H1 (cell line): Measurements from ENCODE around the gene SLC1A4. TPM values are rescaled to one million over a fixed set of nuclear protein-coding genes. Genes with fewer than 3 reads are reported as not detected.

ENCODE experiments used
- CTCF ChIA-PET: fragments of 300-600 bp; sonication (Branson Sonifier 250); formaldehyde crosslinking; loops from one replicate; lab custom pipeline; 2021; ENCODE audit not compliant: partially characterized antibody; lab: Charles Lee
- POLR2A ChIA-PET: fragments of 300-600 bp; sonication (Branson Sonifier 250); formaldehyde crosslinking; loops from one replicate; lab custom pipeline; 2021; ENCODE audit warnings: inconsistent platforms; ENCODE audit not compliant: partially characterized antibody; lab: Charles Lee
- DNase-seq, 2 experiments: peaks; one replicate each; pipeline versions ENCODE4 v3.0.0 to v3.0.0-alpha.2; 2010 to 2022; ENCODE audit warnings: low spot score in 2 of 2, low read depth in 1 of 2, mixed read lengths in 1 of 2
- FAIRE-seq: peaks from 2 replicates; lab custom pipeline; 2011; peaks lifted over from hg19 to GRCh38; lab: Jason Lieb, UNC
- H2AFZ ChIP-seq: 2 replicates; pipeline ENCODE4 v1.8.1; 2012; ENCODE audit warnings: low read length, inconsistent platforms
- H2AK5ac ChIP-seq: 2 replicates; pipeline ENCODE4 v1.6.1; 2013; ENCODE audit warnings: low read depth, low read length
- H2BK120ac ChIP-seq: replicated peaks from 2 replicates; pipeline ENCODE3; 2013; ENCODE audit warnings: low read depth, low read length, inconsistent platforms
- H2BK12ac ChIP-seq: 2 replicates; pipeline ENCODE4 v1.6.1; 2013; ENCODE audit warnings: low read depth, low read length
- H2BK15ac ChIP-seq: 2 replicates; pipeline ENCODE4 v1.6.1; 2013; ENCODE audit warnings: low read length
- H2BK20ac ChIP-seq: 2 replicates; pipeline ENCODE4 v1.6.1; 2013; ENCODE audit warnings: low read length
- H2BK5ac ChIP-seq: 2 replicates; pipeline ENCODE4 v1.6.1; 2013; ENCODE audit warnings: low read depth, low read length
- H3K14ac ChIP-seq: 2 replicates; pipeline ENCODE4 v1.6.1; 2013; ENCODE audit warnings: inconsistent platforms; ENCODE audit not compliant: insufficient read length
- H3K18ac ChIP-seq: 2 replicates; pipeline ENCODE4 v1.6.1; 2013; ENCODE audit warnings: low read length; ENCODE audit errors: extremely low read depth
- H3K23ac ChIP-seq: 2 replicates; pipeline ENCODE4 v1.6.1; 2013; ENCODE audit warnings: inconsistent platforms; ENCODE audit not compliant: insufficient read length
- H3K23me2 ChIP-seq: 2 replicates; pipeline ENCODE4 v1.6.1; 2013; ENCODE audit warnings: low read depth, low read length
- H3K27ac ChIP-seq: 2 replicates; pipeline ENCODE4 v1.6.1; 2011; ENCODE audit warnings: low read depth, low read length, inconsistent platforms
- H3K27me3 ChIP-seq, 4 experiments: replicated peaks in 1 of 4; 1 replicate in 1 of 4; 2 replicates in 3 of 4; pipeline versions ENCODE4 v1.6.1 to v1.8.1; 2011 to 2013; ENCODE audit warnings: low read length in 3 of 4, mild to moderate bottlenecking in 3 of 4, inconsistent platforms in 2 of 4, mixed read lengths in 2 of 4, moderate library complexity in 1 of 4; ENCODE audit not compliant: control insufficient read depth in 3 of 4, insufficient read depth in 3 of 4; ENCODE audit errors: extremely low read depth in 1 of 4
- H3K36me3 ChIP-seq, 4 experiments: 2 replicates each; pipeline versions ENCODE4 v1.6.1 to v1.8.1; 2011 to 2013; ENCODE audit warnings: mild to moderate bottlenecking in 4 of 4, low read length in 3 of 4, moderate library complexity in 2 of 4, control low read depth in 1 of 4, inconsistent platforms in 1 of 4; ENCODE audit not compliant: insufficient read depth in 4 of 4, control insufficient read depth in 2 of 4
- H3K4ac ChIP-seq: replicated peaks from 2 replicates; pipeline ENCODE3; 2013; ENCODE audit warnings: low read length, low read depth, mixed read lengths, inconsistent platforms; ENCODE audit not compliant: insufficient read length
- H3K4me1 ChIP-seq, 4 experiments: replicated peaks in 1 of 4; 1 replicate in 1 of 4; 2 replicates in 3 of 4; pipeline versions ENCODE4 v1.6.1 to v1.8.1; 2011 to 2013; ENCODE audit warnings: low read length in 3 of 4, inconsistent platforms in 2 of 4, mixed read lengths in 1 of 4; ENCODE audit not compliant: insufficient read depth in 4 of 4, control insufficient read depth in 3 of 4
- H3K4me2 ChIP-seq, 2 experiments: 2 replicates each; pipeline versions ENCODE4 v1.6.1 to v1.8.1; 2011 to 2013; ENCODE audit warnings: low read depth in 2 of 2, low read length in 2 of 2, control low read depth in 1 of 2, inconsistent platforms in 1 of 2, mild to moderate bottlenecking in 1 of 2; ENCODE audit not compliant: insufficient read depth in 1 of 2
- H3K4me3 ChIP-seq, 4 experiments: fragments of 200-600, 300-600 bp in 1 of 4; sonication (generic), shearing (Covaris generic), sonication (Bioruptor Twin) in 1 of 4; 2 replicates each; pipeline versions ENCODE4 v1.5.1 to v1.8.1; 2011 to 2016; ENCODE audit warnings: low read length in 4 of 4, low read depth in 3 of 4, control low read depth in 2 of 4, inconsistent platforms in 2 of 4, mild to moderate bottlenecking in 2 of 4, mixed read lengths in 1 of 4, moderate library complexity in 1 of 4; ENCODE audit not compliant: insufficient read depth in 2 of 4; ENCODE audit errors: extremely low read depth in 1 of 4
- H3K56ac ChIP-seq: replicated peaks from 2 replicates; pipeline ENCODE3; 2013; ENCODE audit warnings: low read depth, mild to moderate bottlenecking, mixed read lengths, low read length, inconsistent platforms; ENCODE audit not compliant: insufficient read length
- H3K79me1 ChIP-seq: 2 replicates; pipeline ENCODE4 v1.6.1; 2013; ENCODE audit warnings: low read depth, low read length, control low read depth
- H3K79me2 ChIP-seq, 2 experiments: 2 replicates each; pipeline versions ENCODE4 v1.6.1 to v1.8.1; 2012 to 2013; ENCODE audit warnings: low read length in 2 of 2, mild to moderate bottlenecking in 2 of 2, inconsistent platforms in 1 of 2; ENCODE audit not compliant: insufficient read depth in 2 of 2, control insufficient read depth in 1 of 2
- H3K9ac ChIP-seq, 4 experiments: replicated peaks in 1 of 4; 1 replicate in 1 of 4; 2 replicates in 3 of 4; pipeline versions ENCODE4 v1.6.1 to v1.8.1; 2011 to 2013; ENCODE audit warnings: low read depth in 3 of 4, low read length in 3 of 4, control low read depth in 2 of 4, mild to moderate bottlenecking in 2 of 4, moderate library complexity in 2 of 4, inconsistent platforms in 1 of 4; ENCODE audit errors: extremely low read depth in 1 of 4
- H3K9me3 ChIP-seq, 2 experiments: 2 replicates each; pipeline versions ENCODE4 v1.6.1 to v1.8.1; 2012 to 2013; ENCODE audit warnings: mild to moderate bottlenecking in 2 of 2, moderate library complexity in 2 of 2, control low read depth in 1 of 2, inconsistent platforms in 1 of 2, low read depth in 1 of 2, low read length in 1 of 2, mixed read lengths in 1 of 2; ENCODE audit not compliant: insufficient read depth in 2 of 2
- H4K20me1 ChIP-seq, 2 experiments: replicated peaks in 1 of 2; 2 replicates each; pipeline versions ENCODE3 to v1.8.1; 2011 to 2013; ENCODE audit warnings: inconsistent platforms in 2 of 2, low read length in 2 of 2, mild to moderate bottlenecking in 1 of 2; ENCODE audit not compliant: insufficient read depth in 2 of 2, control insufficient read depth in 1 of 2
- H4K5ac ChIP-seq: 2 replicates; pipeline ENCODE4 v1.6.1; 2013; ENCODE audit warnings: low read length, low read depth, mixed read lengths, inconsistent platforms; ENCODE audit not compliant: insufficient read length
- H4K8ac ChIP-seq: 2 replicates; pipeline ENCODE4 v1.8.0; 2013; ENCODE audit warnings: mild to moderate bottlenecking, moderate library complexity, low read length, inconsistent platforms; ENCODE audit not compliant: insufficient read depth; ENCODE audit errors: extremely low read depth
- H4K91ac ChIP-seq: replicated peaks from 2 replicates; pipeline ENCODE3; 2013; ENCODE audit warnings: low read length, mixed read lengths, inconsistent platforms; ENCODE audit not compliant: insufficient read length
- ATF3 ChIP-seq: IDR thresholded peaks from 2 replicates; pipeline ENCODE4 v1.6.1; 2011; ENCODE audit warnings: low read depth, mild to moderate bottlenecking, low read length; ENCODE audit not compliant: insufficient read depth
- BRCA1 ChIP-seq: IDR thresholded peaks from 2 replicates; pipeline ENCODE4 v1.6.1; 2012; ENCODE audit warnings: low read depth, low read length, improper control_type of control experiment
- EZH2 ChIP-seq: fragments of 200-600 bp; sonication (generic); IDR thresholded peaks from 2 replicates; pipeline ENCODE4 v1.7.1; 2012; ENCODE audit warnings: low read depth, mild to moderate bottlenecking, moderate library complexity, low read length, inconsistent platforms; ENCODE audit not compliant: severe bottlenecking
- KDM4A ChIP-seq: IDR thresholded peaks from one replicate; pipeline ENCODE4 v1.7.1; 2012; ENCODE audit warnings: low read depth, mild to moderate bottlenecking, moderate library complexity, low read length, inconsistent platforms; ENCODE audit not compliant: severe bottlenecking
- POLR2A ChIP-seq, 2 experiments: IDR thresholded peaks; 1 replicate in 1 of 2; 2 replicates in 1 of 2; pipeline ENCODE4 v1.6.1; 2011; ENCODE audit warnings: low read depth in 2 of 2, low read length in 2 of 2, mild to moderate bottlenecking in 2 of 2; ENCODE audit errors: control extremely low read depth in 1 of 2
- SP2 ChIP-seq: IDR thresholded peaks from 2 replicates; pipeline ENCODE4 v1.6.1; 2012; ENCODE audit warnings: mild to moderate bottlenecking, low read length, inconsistent platforms
- TAF1 ChIP-seq: IDR thresholded peaks from 2 replicates; pipeline ENCODE4 v1.6.1; 2011; ENCODE audit warnings: mild to moderate bottlenecking, low read depth, low read length
- TEAD4 ChIP-seq: IDR thresholded peaks from 2 replicates; pipeline ENCODE4 v1.6.1; 2012; ENCODE audit warnings: low read depth, low read length, inconsistent platforms, mixed read lengths
- WGBS, 2 experiments: shearing (Covaris generic) in 1 of 2; methylation state at CpG; one replicate each; pipeline versions ENCODE4 v1.1.6 to v1.1.7; 2013 to 2015; ENCODE audit warnings: low lambda C conversion rate in 2 of 2, mixed read lengths in 2 of 2, inconsistent platforms in 1 of 2, low coverage in 1 of 2, missing lambda C conversion rate in 1 of 2; ENCODE audit not compliant: insufficient replicate concordance in 2 of 2, insufficient coverage in 1 of 2, insufficient read length in 1 of 2; ENCODE audit errors: extremely low coverage in 1 of 2, missing lambda C conversion rate in 1 of 2; 5-methylcytosine and 5-hydroxymethylcytosine counted together
- long read RNA-seq, 2 experiments: library from RNA in 1 of 2; library from capped mRNA in 1 of 2; stranded (forward); transcript quantifications; one replicate each; pipeline ENCODE4 v2.0.0, GENCODE V29; 2021; ENCODE audit warnings: inconsistent platforms in 1 of 2
- polyA minus RNA-seq, 3 experiments: library from RNA; depleted of rRNA, polyadenylated mRNA; stranded (reverse); fragments of >200 nt; gene quantifications; 1 replicate in 2 of 3; 2 replicates in 1 of 3; pipeline ENCODE4 v1.2.3, GENCODE V29; 2011
- polyA plus RNA-seq, 7 experiments: library from polyadenylated mRNA; depleted of rRNA in 3 of 7; stranded (reverse) in 5 of 7; unstranded in 2 of 7; fragments of >200 nt in 5 of 7; fragments of 200-250 nt in 2 of 7; gene quantifications; 1 replicate in 5 of 7; 2 replicates in 1 of 7; 4 replicates in 1 of 7; pipeline versions ENCODE4 v1.2.1 to v1.2.3, GENCODE V29; 2011 to 2013; ENCODE audit warnings: missing spikeins in 2 of 7, mixed read lengths in 2 of 7
- total RNA-seq: library from RNA; stranded (reverse); fragmentation: NEBNext Ultra II Directional; extraction: Animal tissue kit (Norgen Biotek cat#: 25700); gene quantifications from 2 replicates; pipeline ENCODE4 v1.2.1, GENCODE V29; 2021

Gene SLC1A4
- total RNA-seq = 0.57 and 0.86 TPM in 2 replicates
- 0.44 and 0.71 TPM in 2 replicates for polyA plus RNA-seq (2011; rRNA removed)
- 0.54 TPM for polyA plus RNA-seq (2011; cell fraction: cytosol; rRNA removed)
- polyA plus RNA-seq (2011; cell fraction: nucleus; rRNA removed) = 0.93 TPM
- 0.47 to 0.60 TPM (median 0.50 TPM) in 4 replicates for polyA plus RNA-seq (2012, experiment 1 of 2)
- polyA plus RNA-seq (2012, experiment 2 of 2) = 0.39 TPM
- 0.30 TPM for polyA plus RNA-seq (2013, experiment 1 of 2)
- polyA plus RNA-seq (2013, experiment 2 of 2) = 0.28 TPM
- 0.76 and 0.85 TPM in 2 replicates for polyA minus RNA-seq (2011; rRNA and poly(A)+ RNA removed)
- 0.37 TPM for polyA minus RNA-seq (2011; cell fraction: cytosol; rRNA and poly(A)+ RNA removed)
- polyA minus RNA-seq (2011; cell fraction: nucleus; rRNA and poly(A)+ RNA removed) = 1.1 TPM
- long read RNA-seq, experiment 1 = 0 reads
- long read RNA-seq, experiment 2 = 0 reads

DNA sequence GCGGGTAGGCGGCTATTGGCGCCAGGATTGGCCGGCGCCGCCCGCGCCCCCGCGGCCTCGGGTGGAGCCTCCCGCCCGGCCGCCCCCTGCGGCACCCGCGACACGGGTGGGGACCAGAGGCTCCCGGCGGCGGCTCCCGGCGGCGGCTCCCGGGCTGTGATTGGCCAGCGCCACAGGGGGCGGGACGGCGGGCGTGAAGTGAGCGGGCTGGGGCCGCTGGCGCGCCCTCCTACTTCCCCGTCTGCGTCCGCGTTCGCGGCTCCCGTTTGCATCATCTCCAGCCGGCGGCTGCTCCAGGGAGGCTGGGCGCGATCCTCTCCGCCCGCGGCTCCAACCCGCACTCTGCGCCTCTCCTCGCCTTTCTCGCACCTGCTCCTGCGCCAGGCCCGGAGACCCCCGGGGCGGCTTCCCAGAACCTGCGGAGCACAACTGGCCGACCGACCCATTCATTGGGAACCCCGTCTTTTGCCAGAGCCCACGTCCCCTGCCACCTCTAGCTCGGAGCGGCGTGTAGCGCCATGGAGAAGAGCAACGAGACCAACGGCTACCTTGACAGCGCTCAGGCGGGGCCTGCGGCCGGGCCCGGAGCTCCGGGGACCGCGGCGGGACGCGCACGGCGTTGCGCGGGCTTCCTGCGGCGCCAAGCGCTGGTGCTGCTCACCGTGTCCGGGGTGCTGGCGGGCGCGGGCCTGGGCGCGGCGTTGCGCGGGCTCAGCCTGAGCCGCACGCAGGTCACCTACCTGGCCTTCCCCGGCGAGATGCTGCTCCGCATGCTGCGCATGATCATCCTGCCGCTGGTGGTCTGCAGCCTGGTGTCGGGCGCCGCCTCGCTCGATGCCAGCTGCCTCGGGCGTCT is at the start of gene SLC1A4:
TSS of gene SLC1A4 (plus strand) at position 274 of the 856 bp plus-strand sequence. CDS start at position 519, 245 bp downstream.
- no peak within 1 kb of the TSS for H2AFZ ChIP-seq
- H3K56ac ChIP-seq = peak within 1 kb of the TSS; percentile 13
- H3K4me2 ChIP-seq = peak within 1 kb of the TSS; percentile 68 to 98
- H3K23ac ChIP-seq = no peak within 1 kb of the TSS
- no peak within 1 kb of the TSS for H4K91ac ChIP-seq
- FAIRE-seq = no peak
- peaks cover 28 to 61% (median 49%) of the 10 kb centered on the region in 4 experiments for H3K27me3 ChIP-seq
- no peaks in the 10 kb centered on the region for H3K79me2 ChIP-seq
- peak within 1 kb of the TSS; percentile 73 for H4K8ac ChIP-seq
- H4K20me1 ChIP-seq = peaks cover 0 to 11% of the 10 kb centered on the region in 2 experiments
- peak in 1 of 2 experiments; percentile 65 for DNase-seq
- POLR2A ChIA-PET = interaction anchor here (0.6 to 2.5 kb wide), 3 partner anchors 12 to 196 kb away, joined by 3 to 9 read pairs (median 3); no protein-coding TSS in a partner anchor
- no peak within 1 kb of the TSS for H2BK5ac ChIP-seq
- no peaks in the 10 kb centered on the region for H3K9me3 ChIP-seq
- no peak within 1 kb of the TSS for H3K14ac ChIP-seq
- H3K23me2 ChIP-seq = peaks cover 12% of the 10 kb centered on the region; the same call in 1 of the 2 replicates
- H3K4me3 ChIP-seq = peak within 1 kb of the TSS; percentile 56 to 84 (median 64)
- H3K79me1 ChIP-seq = no peaks in the 10 kb centered on the region
- H3K9ac ChIP-seq = peak within 1 kb of the TSS in 2 of 4 experiments; percentile 11 to 51; a peak in 3 of 7 replicates
- H2AK5ac ChIP-seq = no peak within 1 kb of the TSS
- no peak within 1 kb of the TSS for H2BK15ac ChIP-seq
- H3K36me3 ChIP-seq = peaks cover 0 to 4% (median 0%) of the 10 kb centered on the region in 4 experiments; a peak in 1 of 8 replicates
- H2BK120ac ChIP-seq = no peak within 1 kb of the TSS
- H3K27ac ChIP-seq = no peak within 1 kb of the TSS
- 1% methylated on average over 72 of the region's 109 CpGs; no CpG with 5 or more reads in 1 of the 2 experiments for WGBS, 2 experiments
- no peak within 1 kb of the TSS for H4K5ac ChIP-seq
- CTCF ChIA-PET = interaction anchor here (0.8 to 6.9 kb wide), 7 partner anchors 8 to 74 kb away, joined by 3 to 28 read pairs (median 4); no protein-coding TSS in a partner anchor
- H3K4me1 ChIP-seq = peaks cover 0 to 7% (median 5%) of the 10 kb centered on the region in 4 experiments; a peak in 5 of 7 replicates
- no peak within 1 kb of the TSS for H3K4ac ChIP-seq
- H3K18ac ChIP-seq = peak within 1 kb of the TSS; percentile 48
- no peak within 1 kb of the TSS for H2BK20ac ChIP-seq
- H2BK12ac ChIP-seq = no peak within 1 kb of the TSS
- TF ChIP-seq KDM4A (peak; percentile 18), TAF1 (0 out of 2 replicates have a peak, but pooled peaks have one; percentile 14), SP2 (no peak), POLR2A (IDR thresholded peaks at IDR 0.05; ENCODE audit: control extremely low read depth in 1 of 2, low read depth in 2 of 2, low read length in 2 of 2) (no peak), EZH2 (peak; percentile 72), TEAD4 (no peak), BRCA1 (no peak), ATF3 (no peak)
